HG03103 (cell line): ENCODE data around the gene TRIM66.

Experiments
- ATAC-seq: cut with Tn5 transposase; IDR thresholded peaks from one replicate; pipeline ENCODE4 v1.9.1; 2021; ENCODE audit warnings: low read depth; ENCODE audit not compliant: unreplicated experiment

The TRIM66 gene

GRCh38 chr11:8584082-8584481, 98.4 kb downstream of the TRIM66 start:
- ATAC-seq, result no peak

- ATAC-seq, result no peak
These were observed 101.2 kb downstream of the TRIM66 start for GRCh38 chr11:8581300-8581699.

DNA sequence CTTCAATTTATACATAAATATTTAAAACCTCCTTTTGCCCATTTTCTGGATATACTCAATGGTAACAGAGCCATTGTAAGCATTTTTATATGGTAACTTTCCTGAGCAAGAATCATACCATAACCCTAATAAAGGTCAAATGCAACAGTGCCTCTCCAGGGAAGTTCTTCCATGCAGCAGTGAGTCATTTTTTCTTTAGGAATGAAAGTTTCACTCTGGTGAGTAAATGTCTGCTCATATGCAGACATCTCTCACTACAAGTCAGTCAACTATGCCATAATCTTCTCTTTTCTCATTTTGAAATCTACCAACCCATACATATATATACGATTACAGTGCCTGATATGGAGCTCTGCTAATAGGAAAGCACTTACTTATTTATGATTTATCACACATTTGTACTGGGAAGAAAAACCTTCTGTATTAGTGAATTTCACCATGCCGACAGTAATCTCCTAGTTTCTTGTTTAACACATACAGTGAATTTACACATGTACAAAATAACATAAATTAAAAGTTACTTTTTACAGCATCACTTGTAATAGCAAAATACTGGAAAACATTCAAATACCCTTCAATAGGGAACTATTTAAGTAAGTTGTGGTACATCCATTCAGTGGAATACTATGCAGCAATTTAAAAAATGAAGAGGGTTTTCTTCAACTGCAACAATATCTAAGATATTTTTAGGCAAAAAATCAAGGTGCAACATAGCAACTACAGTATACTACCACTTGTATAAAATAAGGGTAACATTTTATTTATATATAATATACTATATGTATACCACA, 104.5 kb downstream of the TRIM66 start:
- ATAC-seq, result no peak

GRCh38 chr11:8574798-8575197, 107.7 kb downstream of the TRIM66 start:
- no peak for ATAC-seq

DNA sequence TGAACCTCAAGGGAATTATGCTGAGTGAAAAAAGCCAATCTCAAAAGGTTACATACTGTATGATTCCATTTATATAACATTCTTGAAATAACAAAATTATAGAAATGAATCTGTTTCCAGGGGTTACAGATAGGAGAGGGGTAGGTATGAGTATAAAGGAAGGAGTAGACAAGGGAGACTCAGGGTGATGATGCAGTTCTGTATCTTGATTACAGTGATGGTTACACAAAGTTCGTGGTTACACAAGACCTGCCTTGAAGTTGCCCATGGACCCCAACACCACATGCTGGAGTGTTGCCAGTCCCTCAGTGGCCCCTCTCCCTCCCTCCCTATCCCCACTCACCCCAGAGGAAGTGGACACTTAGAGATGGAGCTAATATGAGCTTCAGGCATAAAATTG, 108.7 kb downstream of the TRIM66 start:
- no peak for ATAC-seq

DNA sequence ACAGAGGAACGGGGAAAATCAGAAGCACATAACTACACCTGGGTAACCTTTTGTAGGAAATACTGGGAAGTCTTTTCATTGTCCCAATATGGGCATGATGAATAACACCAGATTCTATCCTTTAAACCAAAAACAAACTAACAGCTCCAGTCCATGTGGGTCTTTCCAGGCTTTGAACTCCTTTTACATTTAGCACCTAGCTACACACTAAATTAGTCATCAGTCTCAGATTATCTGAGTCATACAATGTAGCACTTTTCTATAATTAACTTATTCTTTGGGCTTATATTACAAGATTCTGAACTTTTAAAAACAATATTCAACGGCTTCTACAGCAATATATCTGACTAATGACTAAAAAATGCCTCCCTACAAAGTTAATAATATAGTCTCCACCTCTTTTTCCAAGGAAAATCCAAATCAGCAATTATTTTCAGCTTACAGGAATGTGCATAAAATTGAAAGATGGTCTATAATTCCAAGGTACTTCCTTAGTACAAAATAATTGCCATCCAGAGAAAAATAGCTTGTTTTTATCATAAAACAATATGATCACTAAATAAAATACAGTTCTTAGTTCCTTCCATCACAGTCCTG, 114.8 kb downstream of the TRIM66 start:
- peak; percentile 57 for ATAC-seq

GRCh38 chr11:8566613-8567210, 115.8 kb downstream of the TRIM66 start:
- no peak for ATAC-seq

GRCh38 chr11:8564526-8564925, 117.9 kb downstream of the TRIM66 start:
- no peak for ATAC-seq
